GM19397 (cell line): ENCODE results near the gene KCTD20.

Experiments
- ATAC-seq: cut with Tn5 transposase; IDR thresholded peaks from one replicate; pipeline ENCODE4 v1.9.1; 2021; ENCODE audit warnings: mild to moderate bottlenecking, moderate library complexity; ENCODE audit not compliant: unreplicated experiment

Gene KCTD20

GRCh38 chr6:36492092-36492491, 49.3 kb downstream of the KCTD20 start:
- ATAC-seq, result no peak

GRCh38 chr6:36492621-36493020, 49.8 kb downstream of the KCTD20 start:
- no peak for ATAC-seq

GRCh38 chr6:36493319-36493718, 50.5 kb downstream of the KCTD20 start:
- ATAC-seq, result no peak

- ATAC-seq, result no peak
Observed at GRCh38 chr6:36493859-36494258, 51.1 kb downstream of the KCTD20 start.

GRCh38 chr6:36495086-36495485, 52.3 kb downstream of the KCTD20 start:
- ATAC-seq, result no peak

GRCh38 chr6:36499918-36500317, 57.1 kb downstream of the KCTD20 start:
- ATAC-seq, result no peak

GRCh38 chr6:36501686-36502085, 58.9 kb downstream of the KCTD20 start:
- ATAC-seq, result no peak

DNA sequence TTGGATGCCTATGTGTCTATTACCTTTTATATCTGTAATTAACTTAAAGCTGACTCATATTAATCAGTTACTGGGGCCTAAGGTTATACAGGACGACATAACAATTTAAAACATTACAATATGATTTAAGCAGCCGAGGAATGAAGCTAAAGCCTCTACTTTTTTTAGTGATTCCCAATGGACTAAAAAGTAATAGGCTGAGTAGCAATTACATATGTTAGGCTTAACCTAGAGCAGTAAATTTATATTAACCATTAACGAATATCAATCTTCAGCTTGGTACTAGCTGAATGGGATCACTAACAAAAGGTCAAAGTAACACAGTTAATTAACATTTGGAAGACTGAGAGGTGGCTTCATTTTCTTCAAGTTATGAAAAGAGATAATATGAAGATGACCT, 61.4 kb downstream of the KCTD20 start:
- ATAC-seq, result no peak

- no peak for ATAC-seq
Observed at GRCh38 chr6:36504982-36505381, 62.2 kb downstream of the KCTD20 start.

DNA sequence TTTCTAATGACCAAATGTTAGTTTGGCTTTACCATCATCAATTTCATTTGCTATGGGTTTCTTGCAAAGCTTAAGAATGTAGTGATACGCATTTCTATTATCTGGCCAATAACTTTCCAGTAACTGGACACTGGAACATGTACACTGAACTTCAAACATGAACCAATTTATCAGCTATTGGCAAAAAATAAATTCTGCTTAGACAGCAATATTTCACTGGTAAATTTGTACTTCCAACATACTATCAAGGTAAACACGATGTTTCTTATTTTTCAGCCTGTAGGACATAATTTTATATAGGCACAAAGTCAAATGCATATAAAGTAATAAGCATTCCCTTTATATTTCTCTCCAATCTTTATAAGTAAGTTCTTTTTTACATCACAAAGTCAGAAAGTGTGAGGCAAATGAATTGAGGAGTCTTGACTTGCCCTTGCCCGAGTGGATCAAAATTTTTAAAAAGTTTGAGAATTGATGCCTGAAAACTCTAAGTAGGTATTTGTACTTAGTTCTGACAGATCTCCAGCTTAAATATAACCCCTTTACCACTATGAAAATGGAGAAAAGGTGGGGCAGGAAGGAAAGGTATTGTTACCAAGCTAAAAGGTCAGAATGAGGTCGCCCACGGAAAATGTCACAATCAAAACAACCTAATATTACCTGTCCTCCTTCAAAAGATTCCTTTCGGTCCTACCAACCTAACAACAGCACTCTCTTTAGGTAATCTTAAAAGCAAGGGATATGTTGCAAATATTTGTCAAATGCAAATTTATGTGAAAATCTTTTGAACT, 63.1 kb downstream of the KCTD20 start:
- ATAC-seq, result no peak

DNA sequence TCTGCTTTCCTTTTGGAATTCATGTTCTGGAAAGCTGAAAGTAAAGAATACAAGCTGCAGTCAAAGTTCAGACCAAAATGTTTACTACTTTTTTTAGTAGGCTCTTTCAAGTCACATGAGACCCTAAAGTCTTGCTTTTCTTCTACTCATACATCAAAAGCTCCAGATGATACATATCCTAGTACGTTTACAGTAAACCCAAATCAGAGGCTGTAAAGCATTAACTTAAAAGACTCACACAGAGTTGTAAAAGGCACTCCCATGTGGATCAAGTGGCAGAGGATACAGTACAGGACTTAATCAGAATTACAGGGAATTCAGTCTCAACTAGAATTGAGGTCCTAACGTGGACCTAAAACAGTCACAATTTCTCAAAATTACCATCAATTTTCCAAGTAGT, 63.8 kb downstream of the KCTD20 start:
- no peak for ATAC-seq

DNA sequence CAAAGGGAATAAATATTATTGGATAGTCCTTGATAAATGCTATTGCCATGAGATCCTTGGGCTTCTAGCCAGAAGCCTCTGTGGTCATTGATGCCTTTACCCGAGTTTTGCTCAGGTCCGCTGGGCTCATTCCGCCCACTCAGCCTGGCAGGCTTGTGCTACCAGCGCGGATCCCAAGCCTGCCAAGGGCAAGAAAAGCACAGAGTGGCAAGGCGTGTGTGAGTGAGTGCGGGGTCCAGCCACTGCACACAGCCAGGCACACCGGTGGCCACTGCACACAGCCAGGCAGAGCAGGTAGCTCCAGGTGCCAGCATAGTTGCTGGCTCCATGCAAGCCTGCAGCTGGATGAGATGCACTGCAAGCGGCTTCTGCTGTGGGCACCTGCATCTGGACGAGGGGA, 65.7 kb downstream of the KCTD20 start:
- no peak for ATAC-seq

DNA sequence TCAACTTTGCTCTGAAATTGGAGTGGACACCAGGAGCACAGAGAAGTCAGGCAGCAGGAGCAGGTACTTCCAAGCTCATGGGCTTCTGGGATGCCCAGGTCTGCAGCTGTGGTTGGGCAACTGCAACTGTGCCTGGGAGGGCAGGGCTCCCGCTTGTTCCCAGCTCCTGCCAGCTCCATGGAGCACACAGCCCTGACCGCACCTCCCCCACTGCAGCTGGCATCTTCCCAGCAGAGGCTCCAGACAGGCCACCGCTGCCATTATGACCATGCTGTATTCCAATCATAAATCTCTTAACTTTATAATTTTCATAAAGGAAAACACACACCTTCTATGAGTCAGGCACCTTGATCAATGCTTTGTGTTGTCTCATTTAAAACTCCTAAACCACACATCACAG, 67.6 kb downstream of the KCTD20 start:
- ATAC-seq, result no peak

DNA sequence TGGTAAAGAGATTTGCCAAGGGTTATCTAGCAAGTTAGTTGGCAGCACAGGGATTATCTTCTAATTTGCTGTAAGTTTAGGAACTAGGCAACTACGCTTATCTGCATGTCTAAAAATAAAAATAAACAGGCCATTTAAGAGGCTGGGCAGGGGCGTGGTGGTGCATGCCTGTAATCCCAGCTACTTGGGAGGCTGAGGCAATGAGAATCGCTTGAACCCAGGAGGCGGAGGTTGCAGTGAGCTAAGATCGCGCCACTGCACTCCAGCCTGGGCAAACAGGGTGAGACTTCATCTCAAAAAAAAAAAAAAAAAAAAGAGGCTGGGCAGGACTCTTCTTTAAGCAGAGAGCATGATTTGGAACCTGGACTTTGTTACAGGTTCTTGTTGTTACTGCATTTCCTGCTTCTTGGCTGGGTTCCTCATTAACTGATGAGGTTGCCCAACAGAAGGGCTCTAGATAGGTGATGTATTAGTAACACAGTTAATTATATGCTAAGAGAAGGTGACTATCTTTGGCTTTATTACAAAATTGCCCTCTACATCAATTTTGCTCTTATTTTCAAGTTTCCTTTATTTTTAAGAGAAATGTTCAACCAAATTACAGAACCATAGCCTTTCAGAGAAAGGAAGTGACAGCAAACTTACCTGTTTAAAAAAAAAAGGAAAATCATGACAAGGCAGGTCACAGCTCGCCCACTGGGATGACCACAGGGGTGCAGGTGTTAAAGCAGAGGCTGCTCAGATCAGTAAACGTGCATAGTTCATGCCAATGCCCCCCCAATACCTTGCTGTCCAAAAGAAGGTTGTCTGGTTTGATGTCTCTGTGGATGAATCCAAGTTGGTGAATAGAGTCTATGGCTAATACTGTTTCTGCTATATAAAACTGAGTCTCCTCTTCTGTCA, 72.0 kb downstream of the KCTD20 start:
- ATAC-seq, result no peak

DNA sequence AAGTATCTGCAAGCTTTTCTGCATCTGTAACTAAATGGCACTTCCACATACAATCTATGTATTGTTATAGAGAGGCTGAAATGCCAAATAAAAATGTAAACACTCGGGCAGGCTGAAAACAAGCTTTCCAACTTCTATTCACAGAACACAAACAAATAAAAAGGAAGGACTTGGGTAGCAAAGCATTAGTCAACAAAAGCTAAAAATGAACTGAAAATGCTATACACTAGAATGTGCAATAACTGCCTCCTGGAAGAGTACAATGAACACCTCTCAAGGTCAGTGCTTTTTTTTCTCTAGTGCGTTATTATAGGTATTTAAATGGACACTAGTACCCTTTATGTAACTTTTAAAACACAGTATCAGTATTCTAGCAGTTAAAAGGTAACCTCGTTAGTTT, 73.0 kb downstream of the KCTD20 start:
- ATAC-seq, result no peak

DNA sequence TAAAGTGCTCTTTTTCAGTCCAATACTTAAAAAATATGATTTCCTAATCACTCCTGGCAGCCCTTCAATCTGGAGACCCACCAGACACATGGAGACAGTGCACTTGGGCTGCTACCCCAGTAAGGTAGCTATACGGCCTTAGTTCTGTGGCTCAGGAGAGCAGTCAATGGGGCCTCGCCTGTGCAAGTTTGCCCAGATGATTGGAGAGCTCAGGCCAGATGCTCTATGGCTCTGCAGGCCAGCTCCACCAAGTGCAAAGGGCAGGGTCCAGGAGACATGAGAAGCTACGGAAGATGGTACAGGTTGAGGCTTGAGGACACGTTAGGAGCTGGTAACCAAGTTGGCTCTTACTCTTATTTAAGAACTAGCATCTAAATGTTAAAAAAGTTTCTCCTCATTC, 73.8 kb downstream of the KCTD20 start:
- ATAC-seq, result no peak

- ATAC-seq, result no peak
Observed at GRCh38 chr6:36516988-36517387, 74.2 kb downstream of the KCTD20 start.

DNA sequence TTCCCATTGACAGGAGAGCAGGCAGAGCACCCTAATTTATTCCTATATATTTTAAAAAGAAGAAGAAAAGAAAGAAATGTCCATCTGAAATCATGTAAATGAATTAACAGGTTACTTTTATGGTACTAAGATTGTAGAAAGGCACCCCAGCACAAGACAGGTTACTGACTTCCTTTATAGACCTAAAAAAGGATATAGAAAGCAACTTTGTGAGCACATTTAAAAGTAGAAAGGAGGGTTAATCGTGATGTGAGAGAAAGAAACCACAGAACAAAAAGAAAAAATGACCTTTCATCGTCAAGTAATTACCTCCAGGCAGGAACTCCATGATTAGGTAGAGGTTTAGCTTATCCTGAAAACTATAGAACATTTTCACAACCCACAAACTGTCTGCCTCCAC, 74.6 kb downstream of the KCTD20 start:
- no peak for ATAC-seq

- no peak for ATAC-seq
Observed at GRCh38 chr6:36519352-36519751, 76.6 kb downstream of the KCTD20 start.

DNA sequence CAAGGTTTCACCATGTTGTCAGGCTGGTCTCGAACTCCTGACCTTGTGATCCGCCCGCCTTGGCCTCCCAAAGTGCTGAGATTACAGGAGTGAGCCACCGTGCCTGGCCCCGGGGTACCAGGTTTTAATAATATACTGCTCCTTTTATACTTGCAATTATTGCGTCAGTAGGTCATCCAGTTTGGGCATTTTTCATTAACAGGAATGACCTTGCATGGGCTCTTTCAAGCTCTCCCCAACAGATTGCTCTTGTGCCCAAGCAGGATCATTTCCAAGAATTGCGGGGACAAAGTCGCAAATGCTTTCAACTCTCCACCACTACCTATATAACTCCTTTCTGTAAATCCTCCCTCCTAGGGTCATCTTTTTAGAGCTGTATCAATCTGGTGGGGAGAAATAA, 80.7 kb downstream of the KCTD20 start:
- ATAC-seq, result no peak

DNA sequence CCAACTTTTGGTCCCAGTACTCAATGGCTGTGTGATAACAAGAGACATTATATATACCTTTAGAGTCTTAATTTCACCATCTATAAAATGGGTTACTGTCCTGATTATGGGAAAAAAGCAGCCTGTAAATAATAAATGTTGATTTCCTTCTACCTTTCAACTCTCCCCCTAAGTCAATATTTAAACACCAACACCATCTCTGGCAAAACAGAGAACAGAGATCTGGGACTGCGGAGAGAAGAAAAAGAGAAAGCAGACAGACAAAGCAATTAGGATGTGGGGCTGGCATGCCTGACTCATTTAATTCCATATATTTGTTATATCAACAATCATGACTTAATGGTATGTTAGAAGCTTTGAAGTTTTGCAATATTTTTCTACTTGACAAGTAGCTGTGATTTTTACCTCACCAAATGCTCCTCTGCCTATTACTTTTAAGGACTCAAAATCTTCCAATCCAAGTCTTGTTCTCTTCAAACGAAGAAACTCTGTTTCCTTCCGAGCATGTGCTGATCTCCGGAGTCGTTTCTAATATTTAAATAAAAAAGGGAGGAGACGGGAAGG, 81.2 kb downstream of the KCTD20 start:
- ATAC-seq, result no peak

DNA sequence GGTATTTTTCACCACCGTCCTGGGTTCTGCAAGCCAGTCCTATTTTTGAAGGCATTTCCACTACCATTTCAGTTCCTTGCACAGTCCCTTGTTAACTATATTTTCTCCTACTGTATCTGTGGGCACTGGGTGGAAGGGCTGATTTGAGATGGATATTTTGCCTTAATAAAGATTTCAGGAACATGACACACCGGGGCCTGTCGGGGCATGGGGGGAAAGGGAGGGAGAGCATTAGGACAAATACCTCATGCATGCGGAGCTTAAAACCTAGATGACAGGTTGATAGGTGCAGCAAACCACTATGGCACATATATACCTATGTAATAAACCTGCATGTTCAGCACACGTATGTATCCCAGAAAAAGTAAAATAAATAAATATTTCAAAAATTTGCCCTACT, 82.1 kb downstream of the KCTD20 start:
- no peak for ATAC-seq
